Measurements from ENCODE around the gene ATP5MG. TPM values are rescaled to one million over a fixed set of nuclear protein-coding genes. Genes with fewer than 3 reads are reported as not detected.

The ATP5MG gene
- total and polyA plus RNA-seq, 2 of the 4 experiments (the other 2 are of a cell fraction): 144 to 219 TPM

Other genes with a start within 250 kb of the ATP5MG start
- under 0.01 and 0.18 TPM in 2 replicates for gene SCN4B, start 248.8 kb upstream of the ATP5MG start, total RNA-seq (2012; rRNA removed)
- 0.33 and 0.44 TPM in 2 replicates for gene SCN4B, start 248.8 kb upstream of the ATP5MG start, polyA plus RNA-seq (2012; rRNA removed)
- under 0.01 TPM in 2 replicates for gene SCN2B, start 225.0 kb upstream of the ATP5MG start, total RNA-seq (2012; rRNA removed)
- 0.05 and 0.10 TPM in 2 replicates for gene SCN2B, start 225.0 kb upstream of the ATP5MG start, polyA plus RNA-seq (2012; rRNA removed)
- not detected in 2 replicates for gene JAML, start 176.6 kb upstream of the ATP5MG start, total RNA-seq (2012; rRNA removed)
- gene JAML, start 176.6 kb upstream of the ATP5MG start, polyA plus RNA-seq (2012; rRNA removed): not detected in 2 replicates
- gene MPZL3, start 149.2 kb upstream of the ATP5MG start, total RNA-seq (2012; rRNA removed): 0.36 and 0.56 TPM in 2 replicates
- gene MPZL3, start 149.2 kb upstream of the ATP5MG start, polyA plus RNA-seq (2012; rRNA removed): 0.14 and 0.15 TPM in 2 replicates
- gene MPZL2, start 137.3 kb upstream of the ATP5MG start, total RNA-seq (2012; rRNA removed): not detected in 2 replicates
- gene MPZL2, start 137.3 kb upstream of the ATP5MG start, polyA plus RNA-seq (2012; rRNA removed): not detected in 2 replicates
- not detected in 2 replicates for gene CD3E, start 96.9 kb upstream of the ATP5MG start, total RNA-seq (2012; rRNA removed)
- not detected in 2 replicates for gene CD3E, start 96.9 kb upstream of the ATP5MG start, polyA plus RNA-seq (2012; rRNA removed)
- gene CD3D, start 58.9 kb upstream of the ATP5MG start, total RNA-seq (2012; rRNA removed): not detected in 2 replicates
- gene CD3D, start 58.9 kb upstream of the ATP5MG start, polyA plus RNA-seq (2012; rRNA removed): not detected in 2 replicates
- gene CD3G, start 57.3 kb upstream of the ATP5MG start, total RNA-seq (2012; rRNA removed): not detected in 2 replicates
- not detected in 2 replicates for gene CD3G, start 57.3 kb upstream of the ATP5MG start, polyA plus RNA-seq (2012; rRNA removed)
- 69.7 and 71.1 TPM in 2 replicates for gene UBE4A, start 42.0 kb upstream of the ATP5MG start, total RNA-seq (2012; rRNA removed)
- gene UBE4A, start 42.0 kb upstream of the ATP5MG start, polyA plus RNA-seq (2012; rRNA removed): 11.4 and 15.2 TPM in 2 replicates
- gene KMT2A, start 34.9 kb downstream of the ATP5MG start, total RNA-seq (2012; rRNA removed): 19.7 and 21.1 TPM in 2 replicates
- 15.0 and 18.2 TPM in 2 replicates for gene KMT2A, start 34.9 kb downstream of the ATP5MG start, polyA plus RNA-seq (2012; rRNA removed)
- not detected in 2 replicates for gene TTC36, start 125.9 kb downstream of the ATP5MG start, total RNA-seq (2012; rRNA removed)
- not detected in 2 replicates for gene TTC36, start 125.9 kb downstream of the ATP5MG start, polyA plus RNA-seq (2012; rRNA removed)
- gene TMEM25, start 129.6 kb downstream of the ATP5MG start, total RNA-seq (2012; rRNA removed): 14.0 and 14.2 TPM in 2 replicates
- gene TMEM25, start 129.6 kb downstream of the ATP5MG start, polyA plus RNA-seq (2012; rRNA removed): 37.1 and 41.7 TPM in 2 replicates
- 45.5 and 46.2 TPM in 2 replicates for gene IFT46, start 164.3 kb downstream of the ATP5MG start, total RNA-seq (2012; rRNA removed)
- 27.7 and 30.1 TPM in 2 replicates for gene IFT46, start 164.3 kb downstream of the ATP5MG start, polyA plus RNA-seq (2012; rRNA removed)
- 148 and 176 TPM in 2 replicates for gene ARCN1, start 170.8 kb downstream of the ATP5MG start, total RNA-seq (2012; rRNA removed)
- 212 and 215 TPM in 2 replicates for gene ARCN1, start 170.8 kb downstream of the ATP5MG start, polyA plus RNA-seq (2012; rRNA removed)
- 40.0 and 41.7 TPM in 2 replicates for gene PHLDB1, start 206.0 kb downstream of the ATP5MG start, total RNA-seq (2012; rRNA removed)
- gene PHLDB1, start 206.0 kb downstream of the ATP5MG start, polyA plus RNA-seq (2012; rRNA removed): 90.4 and 96.4 TPM in 2 replicates